B cell (primary cell): ENCODE measurements around the gene ALDH3B1.

ENCODE experiments used
- EZH2 ChIP-seq: IDR thresholded peaks from 2 replicates; pipeline ENCODE4 v1.6.1; 2012; ENCODE audit warnings: borderline replicate concordance, low read depth, mild to moderate bottlenecking, moderate library complexity, low read length; ENCODE audit not compliant: insufficient read depth, poor library complexity, severe bottlenecking
- TF ChIP-seq, protein P1 (sequence below): fragments of 200-600 bp; IDR thresholded peaks from one replicate; pipeline ENCODE4 v1.8.0; 2022; ENCODE audit warnings: antibody characterized with exemption, mild to moderate bottlenecking

DNA sequence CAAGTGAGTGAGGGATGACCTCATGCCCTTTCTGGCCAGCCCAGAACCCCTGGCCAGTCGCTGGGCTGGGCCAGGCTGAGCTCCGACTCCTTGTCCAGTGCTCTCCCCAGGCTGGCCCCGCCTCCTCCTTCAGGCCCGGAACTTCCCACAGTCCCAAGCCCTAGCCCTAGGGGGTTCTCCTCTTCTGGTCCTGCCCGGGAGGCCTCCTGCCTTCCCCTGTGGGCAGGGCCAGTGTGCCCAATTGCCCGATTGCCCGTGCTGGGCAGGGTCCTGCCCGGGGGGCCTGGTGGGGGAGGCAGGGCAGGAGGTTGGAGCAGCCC is 32.9 kb downstream of the ALDH3B1 start:
- TF ChIP-seq, protein P1, sequence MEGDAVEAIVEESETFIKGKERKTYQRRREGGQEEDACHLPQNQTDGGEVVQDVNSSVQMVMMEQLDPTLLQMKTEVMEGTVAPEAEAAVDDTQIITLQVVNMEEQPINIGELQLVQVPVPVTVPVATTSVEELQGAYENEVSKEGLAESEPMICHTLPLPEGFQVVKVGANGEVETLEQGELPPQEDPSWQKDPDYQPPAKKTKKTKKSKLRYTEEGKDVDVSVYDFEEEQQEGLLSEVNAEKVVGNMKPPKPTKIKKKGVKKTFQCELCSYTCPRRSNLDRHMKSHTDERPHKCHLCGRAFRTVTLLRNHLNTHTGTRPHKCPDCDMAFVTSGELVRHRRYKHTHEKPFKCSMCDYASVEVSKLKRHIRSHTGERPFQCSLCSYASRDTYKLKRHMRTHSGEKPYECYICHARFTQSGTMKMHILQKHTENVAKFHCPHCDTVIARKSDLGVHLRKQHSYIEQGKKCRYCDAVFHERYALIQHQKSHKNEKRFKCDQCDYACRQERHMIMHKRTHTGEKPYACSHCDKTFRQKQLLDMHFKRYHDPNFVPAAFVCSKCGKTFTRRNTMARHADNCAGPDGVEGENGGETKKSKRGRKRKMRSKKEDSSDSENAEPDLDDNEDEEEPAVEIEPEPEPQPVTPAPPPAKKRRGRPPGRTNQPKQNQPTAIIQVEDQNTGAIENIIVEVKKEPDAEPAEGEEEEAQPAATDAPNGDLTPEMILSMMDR, result no peak
- TF ChIP-seq EZH2, result no peak
